ENCODE measurements around the gene TM7SF2. TPM values are rescaled to one million over a fixed set of nuclear protein-coding genes. Genes with fewer than 3 reads are reported as not detected.
A peak's percentile ranks its signal among the peaks of the same experiment; 100 is the strongest.

TM7SF2 gene
- total RNA-seq, 1 experiment from 2014 or later, result 63.8 TPM

- peak; percentile 96; the same call in 1 of the 2 replicates for TF ChIP-seq HMGXB4 (CRISPR knock-in tag; IDR thresholded peaks at IDR 0.05)
- no peak for TF ChIP-seq NFE2L1 (CRISPR knock-in tag; IDR thresholded peaks at IDR 0.05)
- no peak for TF ChIP-seq ZNF396 (CRISPR knock-in tag; IDR thresholded peaks at IDR 0.05; ENCODE audit: borderline replicate concordance)
- peak; percentile 72; the same call in 1 of the 2 replicates for TF ChIP-seq ZNF671 (CRISPR knock-in tag; IDR thresholded peaks at IDR 0.05)
- no peak for TF ChIP-seq E2F4 (CRISPR knock-in tag; IDR thresholded peaks at IDR 0.05; ENCODE audit: borderline replicate concordance, low read depth)
- no peak for TF ChIP-seq SMAD3 (CRISPR knock-in tag; IDR thresholded peaks at IDR 0.05; ENCODE audit: borderline replicate concordance)
- no peak for TF ChIP-seq MYBL2 (CRISPR knock-in tag; IDR thresholded peaks at IDR 0.05)
- TF ChIP-seq TCF7 (CRISPR knock-in tag; IDR thresholded peaks at IDR 0.05; ENCODE audit: low read depth), result no peak
- TF ChIP-seq CREB1 (CRISPR knock-in tag; IDR thresholded peaks at IDR 0.05), result 0 out of 2 replicates have a peak, but pooled peaks have one; percentile 22
- no peak for TF ChIP-seq TEAD4 (CRISPR knock-in tag; IDR thresholded peaks at IDR 0.05)
- TF ChIP-seq FOXP1 (CRISPR knock-in tag; IDR thresholded peaks at IDR 0.05; ENCODE audit: borderline replicate concordance), result peak; percentile 53; the same call in 1 of the 2 replicates
- TF ChIP-seq STAT6 (CRISPR knock-in tag; conservative IDR thresholded peaks at IDR 0.05; ENCODE audit: low read depth), result no peak
- peak; percentile 39; the same call in 1 of the 2 replicates for TF ChIP-seq AR (CRISPR knock-in tag; IDR thresholded peaks at IDR 0.05)
- TF ChIP-seq ZNF532 (CRISPR knock-in tag; IDR thresholded peaks at IDR 0.05; ENCODE audit: borderline replicate concordance), result no peak
- no peak for TF ChIP-seq ETV6 (CRISPR knock-in tag; IDR thresholded peaks at IDR 0.05)
- 0 out of 2 replicates have a peak, but pooled peaks have one; percentile 27 for TF ChIP-seq FOXK1 (CRISPR knock-in tag; IDR thresholded peaks at IDR 0.05)
- TF ChIP-seq USF2 (CRISPR knock-in tag; IDR thresholded peaks at IDR 0.05), result no peak
- 0 out of 2 replicates have a peak, but pooled peaks have one; percentile 27 for TF ChIP-seq ZNF425 (CRISPR knock-in tag; conservative IDR thresholded peaks at IDR 0.05)
- no peak for TF ChIP-seq USF1 (CRISPR knock-in tag; IDR thresholded peaks at IDR 0.05)
Measured at GRCh38 chr11:65112546-65113360, 1.1 kb downstream of the TM7SF2 start (continued).
